RCC 7860 (cell line): ENCODE data around the gene JMJD8.
A peak's percentile ranks its signal among the peaks of the same experiment; 100 is the strongest.
"Not testable (repeated sequence)": the region's sequence is repeated elsewhere in the genome, so short reads cannot be mapped to it uniquely, and the experiment has no call there.

Experiments used
- DNase-seq: peaks from one replicate; pipeline ENCODE4 v3.0.0-alpha.2; 2015; ENCODE audit warnings: low spot score
- FAIRE-seq: peaks from 2 replicates; lab custom pipeline; 2012; peaks lifted over from hg19 to GRCh38; lab: Jason Lieb, UNC

The JMJD8 gene

DNA sequence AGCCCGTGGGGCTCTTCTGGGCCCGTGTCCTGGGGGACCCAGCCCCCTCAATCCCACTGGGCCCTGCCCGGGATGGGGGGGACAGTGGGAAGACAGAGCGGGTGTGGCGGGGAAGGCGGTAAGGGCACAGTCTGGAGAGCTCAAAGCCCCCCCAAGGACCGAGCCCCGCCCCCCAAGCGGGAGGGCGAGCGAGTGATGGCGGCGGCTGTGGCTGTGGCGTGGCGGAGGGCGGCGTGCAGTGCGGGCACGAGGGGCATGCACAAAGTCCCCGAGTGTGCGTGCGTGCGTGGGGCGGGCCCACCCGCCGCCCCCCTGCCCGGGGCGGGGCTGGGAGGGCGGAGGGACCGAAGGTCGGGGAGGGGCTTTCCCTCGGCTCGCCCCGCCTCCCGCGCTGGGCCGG lies 9.6 kb upstream of the JMJD8 start:
- no peak for FAIRE-seq

DNA sequence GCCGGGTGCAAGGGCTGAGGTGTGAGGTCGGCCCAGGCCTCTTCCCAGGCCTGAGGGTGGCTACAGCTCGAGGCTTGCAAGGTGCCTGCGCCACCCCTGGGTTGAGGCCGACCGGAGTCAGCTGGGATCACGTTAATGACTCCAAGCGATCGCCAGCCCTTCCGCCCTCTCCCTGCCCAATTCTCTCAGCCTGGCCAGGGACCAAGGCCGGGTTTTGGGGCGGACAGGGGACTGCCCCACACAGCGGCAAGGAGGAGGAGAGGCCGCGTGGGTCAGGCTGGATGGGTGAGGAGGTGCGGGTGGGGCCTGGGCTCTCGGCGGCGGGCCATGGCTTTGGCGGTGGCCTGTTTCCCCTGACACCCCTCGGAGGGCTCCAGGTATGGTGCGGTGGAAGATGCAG lies 9.2 kb upstream of the JMJD8 start:
- DNase-seq (no peak), FAIRE-seq (no peak)

More for the DNA sequence above, 9.6 kb upstream of the JMJD8 start:
- DNase-seq = no peak

DNA sequence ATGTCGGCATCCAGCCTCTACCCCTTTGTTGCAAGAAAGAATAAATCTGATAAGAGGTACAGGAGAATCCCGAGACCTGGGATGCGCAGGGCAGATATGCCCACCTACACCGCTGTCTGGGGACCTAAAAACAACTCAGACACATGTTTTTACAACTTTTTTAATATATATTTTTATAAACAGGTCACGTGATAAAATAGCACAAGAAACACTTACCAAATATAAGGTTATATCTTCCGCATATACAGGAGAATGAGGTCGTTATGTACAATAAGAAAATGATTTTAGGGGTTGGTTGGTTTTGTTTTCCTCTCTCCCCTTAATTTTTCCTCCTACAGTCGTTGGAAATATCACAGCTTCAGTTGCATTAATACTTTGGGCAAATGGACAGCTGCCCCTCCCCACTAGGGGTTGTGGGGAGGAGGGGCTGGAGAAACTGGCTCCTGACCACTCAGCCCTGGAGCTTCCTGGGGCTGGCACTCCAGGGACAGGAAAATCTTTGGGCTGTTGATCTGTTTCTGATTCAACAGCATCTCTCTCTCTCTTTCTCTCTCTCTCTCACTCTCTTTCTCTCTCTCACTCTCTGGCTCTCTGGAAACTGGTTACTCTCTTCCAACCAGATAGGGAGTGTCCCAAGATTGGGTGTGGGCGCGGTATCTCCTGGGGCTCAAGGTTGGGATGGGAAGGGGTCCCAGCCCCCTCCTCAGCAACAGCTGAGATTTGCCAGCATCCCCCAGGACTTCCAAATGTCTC lies 8.4 kb upstream of the JMJD8 start:
- FAIRE-seq (no peak), DNase-seq (no peak)

DNA sequence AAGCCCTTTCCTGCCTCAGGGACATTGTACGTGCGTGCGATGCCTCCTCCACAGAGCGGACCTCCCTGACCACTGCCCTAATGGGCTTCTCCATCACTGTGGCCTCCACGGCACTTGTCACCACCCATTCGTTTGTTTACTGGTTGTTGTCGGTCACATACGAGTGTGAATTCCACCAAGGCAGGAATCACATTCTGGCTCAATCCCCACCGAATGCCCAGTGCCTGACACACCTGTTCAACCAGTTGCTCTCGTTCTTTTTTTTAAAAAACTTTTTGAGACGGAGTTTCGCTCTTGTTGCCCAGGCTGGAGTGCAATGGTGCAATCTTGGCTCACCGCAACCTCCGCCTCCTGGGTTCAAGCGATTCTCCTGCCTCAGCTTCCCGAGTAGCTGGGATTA lies 7.1 kb upstream of the JMJD8 start:
- FAIRE-seq, DNase-seq: not testable (repeated sequence)

DNA sequence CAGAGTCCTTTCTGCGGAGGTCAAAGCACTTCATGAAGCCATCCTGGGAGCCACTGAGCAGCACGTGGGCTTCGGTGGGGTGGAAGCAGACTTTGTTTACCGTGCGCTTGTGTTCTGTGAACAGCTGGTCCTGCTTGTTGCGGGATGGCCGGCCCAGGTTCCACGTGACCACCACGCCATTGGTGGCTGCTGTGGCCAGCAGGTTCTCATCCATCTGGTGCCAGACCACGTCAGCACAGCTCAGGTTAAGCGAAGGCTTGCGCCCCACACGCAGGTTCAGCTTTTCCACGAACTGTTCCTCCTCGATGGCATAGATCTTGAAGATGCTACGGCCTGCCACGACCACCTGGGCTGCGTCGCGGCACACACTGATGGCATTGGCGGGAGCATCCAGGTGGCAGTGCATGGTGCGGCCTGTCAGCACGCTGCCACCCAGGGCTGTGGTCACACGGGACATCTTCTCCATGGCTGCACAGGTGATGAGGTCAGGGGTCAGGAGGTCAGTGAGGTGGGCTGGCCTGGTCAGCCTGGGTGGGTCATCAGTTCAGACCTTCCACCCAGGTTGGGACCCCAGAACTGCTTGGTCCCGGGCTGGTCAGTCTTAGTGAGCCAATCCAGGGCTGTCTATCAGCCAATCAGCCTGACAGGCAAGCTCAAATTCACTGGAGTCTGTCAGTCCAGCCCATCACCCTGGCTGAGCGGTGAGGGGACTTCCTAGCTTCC lies 5.2 kb upstream of the JMJD8 start:
- no peak for DNase-seq
- FAIRE-seq = no peak

DNA sequence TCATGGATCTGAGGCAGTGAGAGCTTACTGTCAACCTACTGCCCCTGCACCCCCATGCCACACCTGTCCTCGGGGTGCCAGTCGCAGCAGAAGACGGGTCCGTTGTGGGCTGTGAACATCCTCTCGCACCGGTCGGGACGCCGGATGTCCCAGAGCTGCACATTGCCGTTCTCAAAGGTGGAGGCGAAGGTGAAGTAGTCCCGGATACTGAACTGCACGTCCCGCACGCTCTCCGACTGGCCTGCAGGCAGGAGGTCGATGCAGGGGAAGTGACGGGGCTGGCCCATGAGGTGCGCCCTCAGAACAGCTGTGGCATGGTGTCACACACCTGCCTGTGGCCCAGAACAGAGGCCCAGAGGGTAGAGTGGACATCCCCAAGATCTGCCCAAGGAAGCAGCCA lies 3.4 kb upstream of the JMJD8 start:
- DNase-seq (no peak), FAIRE-seq (no peak)

DNA sequence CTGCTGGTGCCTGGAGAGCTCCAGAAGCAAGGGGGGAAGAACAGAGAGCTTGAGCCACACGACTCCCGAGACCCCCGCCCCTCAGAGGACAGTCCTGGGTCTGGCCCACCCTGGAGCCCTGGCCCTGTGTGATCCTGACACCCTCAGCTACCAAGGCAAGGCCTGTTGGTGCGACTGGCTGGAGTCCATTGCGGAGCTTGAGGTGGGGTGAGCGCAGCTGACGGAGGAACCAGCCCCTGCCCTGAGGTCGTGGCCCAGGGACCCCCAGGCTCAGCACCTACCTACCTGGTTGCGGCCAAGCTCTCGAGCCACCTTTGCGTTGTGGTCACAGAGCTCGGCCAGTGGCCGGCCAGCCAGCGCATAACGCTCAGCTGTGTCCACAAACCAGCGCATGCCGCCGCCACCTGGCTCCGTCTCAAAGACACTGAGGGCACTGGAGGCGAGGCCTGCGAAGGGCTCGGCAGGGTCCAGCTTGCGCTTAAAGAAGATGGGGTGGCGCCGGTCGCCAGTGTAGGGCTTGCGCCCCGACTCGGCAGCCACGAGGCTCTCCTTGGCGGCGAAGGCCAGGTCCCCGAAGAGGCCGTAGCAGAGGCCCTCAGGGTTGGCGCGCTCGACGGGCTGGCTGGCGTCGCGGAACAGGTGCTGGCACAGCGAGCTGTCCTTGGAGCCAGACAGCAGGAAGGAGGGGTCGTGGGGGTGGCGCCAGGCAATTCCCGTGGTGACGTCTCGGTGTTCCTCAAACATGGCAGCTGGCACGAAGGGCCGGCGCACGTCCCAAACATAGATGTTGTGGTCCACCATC lies 2.5 kb upstream of the JMJD8 start:
- FAIRE-seq (no peak), DNase-seq (no peak)

DNA sequence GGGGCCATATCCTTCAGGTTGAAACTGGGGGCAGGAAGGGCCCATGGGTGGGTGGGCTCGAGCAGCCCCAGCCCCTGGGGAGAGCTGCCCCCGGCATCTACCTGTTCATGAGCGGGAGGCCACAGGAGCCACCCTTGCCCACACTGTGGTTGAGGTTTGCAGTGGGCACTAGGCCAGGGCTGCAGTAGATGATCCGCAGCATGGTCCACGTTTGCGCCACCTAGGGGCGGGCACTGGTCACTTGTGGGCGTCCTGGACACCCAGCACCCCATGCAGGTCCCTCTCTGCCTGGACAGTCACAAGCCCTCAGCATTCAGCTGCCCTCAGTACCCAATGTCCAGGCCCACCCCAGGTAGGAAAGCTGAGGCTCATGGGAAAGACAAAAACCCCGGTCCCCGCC lies 1.8 kb upstream of the JMJD8 start:
- DNase-seq = peak; percentile 39
- FAIRE-seq = no peak

DNA sequence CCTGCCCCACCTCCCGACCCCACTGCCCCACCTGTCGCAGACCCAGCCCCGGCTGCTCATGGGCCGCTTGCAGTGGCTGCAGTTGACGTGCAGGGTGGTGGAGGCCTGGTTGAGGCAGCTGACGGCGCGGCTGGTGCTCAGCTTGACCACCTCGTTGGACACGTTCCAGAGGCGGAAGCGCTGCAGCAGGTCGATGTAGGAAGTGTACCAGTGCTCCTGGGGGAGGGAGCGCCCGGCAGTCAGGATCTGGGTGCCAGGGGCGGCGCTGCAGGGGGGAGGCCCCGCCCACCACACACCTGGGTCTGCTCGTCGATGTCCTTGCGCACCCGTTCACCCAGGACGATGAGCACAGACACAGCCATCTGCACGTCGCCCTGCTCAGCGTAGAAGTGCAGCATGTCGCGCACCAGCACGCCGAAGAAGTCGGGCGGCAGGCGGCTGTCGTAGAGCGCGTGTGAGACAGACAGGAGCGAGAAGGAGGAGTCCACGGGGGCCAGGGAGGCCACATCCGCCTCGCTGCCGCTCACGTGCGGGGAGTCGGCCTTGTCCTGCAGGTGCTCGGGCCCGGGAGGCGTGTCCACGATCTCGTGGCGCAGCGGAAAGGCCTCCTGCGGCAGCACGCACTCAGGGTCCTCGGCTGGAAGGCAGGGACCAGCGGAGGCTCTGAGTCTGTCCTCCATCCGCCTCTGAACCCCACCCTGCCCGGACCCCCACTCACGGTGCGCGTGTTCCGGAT lies 995 bp upstream of the JMJD8 start:
- no peak for FAIRE-seq
- DNase-seq = no peak

DNA sequence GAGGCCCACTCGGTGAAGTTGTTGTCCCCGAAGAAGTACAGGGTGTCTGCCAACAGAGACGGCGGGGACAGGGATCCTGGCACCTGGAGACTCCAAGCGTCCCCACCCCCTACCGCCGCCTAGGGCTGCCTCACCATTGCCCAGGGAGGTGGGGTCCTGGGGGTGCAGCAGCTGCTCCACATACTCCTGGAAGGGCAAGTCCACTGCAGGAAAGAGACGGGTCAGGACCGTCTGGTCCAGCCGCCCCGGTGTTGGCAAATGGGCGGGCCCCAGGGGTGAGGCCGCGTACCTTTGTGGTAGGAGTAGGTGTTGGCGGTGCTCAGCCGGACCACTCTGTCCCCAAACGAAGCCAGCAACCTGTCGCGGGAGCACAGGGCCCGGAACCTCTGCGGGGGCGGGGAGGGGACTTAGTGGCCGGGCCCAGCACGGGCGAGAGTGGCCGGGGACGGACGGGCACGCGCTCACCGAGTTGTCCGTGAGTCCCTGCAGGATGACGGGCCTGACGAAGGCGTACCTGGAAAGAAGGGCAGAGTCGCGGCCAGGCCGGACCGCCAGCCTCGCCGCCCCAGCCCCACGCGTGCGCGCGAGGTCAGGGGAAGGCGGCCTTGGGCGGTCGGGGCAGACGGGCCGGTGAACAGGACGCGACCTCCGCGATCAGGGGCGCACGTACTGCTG lies 601 bp downstream of the JMJD8 start:
- FAIRE-seq = no peak
- no peak for DNase-seq

DNA sequence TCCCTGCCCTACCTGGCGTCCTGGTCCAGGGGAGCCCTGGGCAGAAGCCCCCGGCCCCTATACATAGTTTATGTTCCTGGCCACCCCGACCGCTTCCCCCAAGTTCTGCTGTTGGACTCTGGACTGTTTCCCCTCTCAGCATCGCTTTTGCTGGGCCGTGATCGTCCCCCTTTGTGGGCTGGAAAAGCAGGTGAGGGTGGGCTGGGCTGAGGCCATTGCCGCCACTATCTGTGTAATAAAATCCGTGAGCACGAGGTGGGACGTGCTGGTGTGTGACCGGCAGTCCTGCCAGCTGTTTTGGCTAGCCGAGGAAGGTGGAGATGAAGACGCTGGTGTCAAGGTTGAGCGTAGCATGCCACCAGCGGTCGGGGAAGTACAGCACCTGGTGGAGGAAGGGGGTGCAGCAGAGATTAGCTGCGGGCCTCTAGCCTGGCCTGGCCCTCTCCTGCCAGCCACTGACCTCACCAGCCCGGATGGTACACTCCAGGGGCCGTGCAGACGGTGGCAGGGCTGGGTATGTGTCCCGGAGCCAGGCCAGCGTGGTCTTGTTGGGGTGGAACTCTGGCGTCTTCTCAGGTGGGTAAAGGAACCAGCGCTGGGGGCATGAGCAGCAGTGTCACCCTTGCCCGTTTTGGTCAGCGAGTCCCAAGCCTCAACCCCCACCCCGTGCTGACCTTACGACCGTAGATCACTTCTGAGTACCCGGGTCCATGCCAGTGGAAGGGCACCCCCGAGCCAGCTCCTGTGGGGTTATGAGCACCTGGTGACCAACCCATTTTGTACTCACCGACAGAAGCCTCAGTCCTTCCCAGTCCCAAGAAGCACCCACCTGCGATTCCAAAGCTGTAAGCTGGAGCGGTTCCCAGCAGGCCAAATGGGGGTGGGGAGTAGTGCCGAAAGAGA lies 1.4 kb downstream of the JMJD8 start:
- no peak for FAIRE-seq
- DNase-seq = no peak

DNA sequence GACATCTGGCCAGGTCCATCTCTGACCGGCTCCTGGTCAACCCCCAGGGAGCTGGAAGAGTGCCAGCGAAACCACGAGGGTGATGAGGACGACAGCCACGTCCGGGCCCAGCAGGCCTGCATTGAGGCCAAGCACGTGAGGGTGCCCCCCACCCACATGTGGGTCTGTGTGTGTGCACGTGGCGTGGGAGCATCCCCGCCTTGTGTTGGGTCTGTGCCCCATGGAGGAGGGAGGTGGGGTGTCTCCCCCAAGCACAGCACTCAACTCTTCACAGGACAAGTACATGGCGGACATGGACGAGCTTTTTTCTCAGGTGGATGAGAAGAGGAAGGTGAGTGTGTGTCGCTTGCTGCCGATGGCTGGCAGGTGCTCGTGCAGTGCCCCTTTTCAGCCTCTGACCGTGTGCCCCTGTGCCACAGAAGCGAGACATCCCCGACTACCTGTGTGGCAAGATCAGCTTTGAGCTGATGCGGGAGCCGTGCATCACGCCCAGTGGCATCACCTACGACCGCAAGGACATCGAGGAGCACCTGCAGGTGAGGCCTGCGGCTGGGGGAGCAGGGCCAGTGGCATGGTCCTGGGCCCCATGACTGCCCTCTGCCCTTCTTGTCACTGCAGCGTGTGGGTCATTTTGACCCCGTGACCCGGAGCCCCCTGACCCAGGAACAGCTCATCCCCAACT lies 2.2 kb downstream of the JMJD8 start:
- DNase-seq (peak; percentile 46), FAIRE-seq (no peak)

DNA sequence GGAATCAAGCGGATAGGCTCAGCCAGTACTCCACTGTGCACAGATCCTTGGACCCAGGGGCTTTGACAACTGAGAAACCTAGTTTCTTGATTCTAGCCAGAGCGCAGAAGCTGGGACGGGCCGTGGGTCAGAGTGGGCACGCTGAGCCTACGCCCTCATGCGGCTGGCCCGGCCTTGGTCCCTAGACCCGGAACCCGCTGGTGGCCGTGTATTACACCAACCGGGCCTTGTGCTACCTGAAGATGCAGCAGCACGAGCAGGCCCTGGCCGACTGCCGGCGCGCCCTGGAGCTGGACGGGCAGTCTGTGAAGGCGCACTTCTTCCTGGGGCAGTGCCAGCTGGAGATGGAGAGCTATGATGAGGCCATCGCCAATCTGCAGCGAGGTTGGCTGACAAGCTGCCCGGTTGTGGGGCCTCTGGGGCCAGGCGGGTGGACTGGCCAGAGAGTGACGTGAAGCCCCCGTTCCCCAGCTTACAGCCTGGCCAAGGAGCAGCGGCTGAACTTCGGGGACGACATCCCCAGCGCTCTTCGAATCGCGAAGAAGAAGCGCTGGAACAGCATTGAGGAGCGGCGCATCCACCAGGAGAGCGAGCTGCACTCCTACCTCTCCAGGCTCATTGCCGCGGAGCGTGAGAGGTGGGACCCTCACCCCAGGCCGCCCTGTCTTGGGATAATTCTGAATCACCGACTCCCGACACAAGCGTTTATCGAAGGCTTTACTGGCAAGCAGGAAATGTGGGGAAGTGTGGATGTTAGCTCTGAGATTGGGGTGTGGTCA lies 3.0 kb downstream of the JMJD8 start:
- DNase-seq (peak; percentile 30), FAIRE-seq (no peak)

DNA sequence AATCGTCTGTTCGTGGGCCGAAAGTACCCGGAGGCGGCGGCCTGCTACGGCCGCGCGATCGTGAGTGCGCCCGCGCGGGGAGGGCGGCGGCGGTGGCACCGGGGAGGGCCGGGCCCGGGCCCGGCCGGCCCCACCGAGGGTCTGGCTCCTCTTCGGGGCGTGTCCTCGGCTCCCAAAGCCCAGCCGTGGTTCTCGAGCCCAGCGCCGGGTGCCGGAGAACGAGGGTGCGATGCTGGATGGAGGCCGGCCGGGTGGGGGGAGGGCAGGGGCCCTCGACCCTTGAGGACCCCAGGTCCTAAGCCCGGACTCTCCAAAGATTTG lies 3.5 kb downstream of the JMJD8 start:
- no peak for DNase-seq
- FAIRE-seq = no peak

DNA sequence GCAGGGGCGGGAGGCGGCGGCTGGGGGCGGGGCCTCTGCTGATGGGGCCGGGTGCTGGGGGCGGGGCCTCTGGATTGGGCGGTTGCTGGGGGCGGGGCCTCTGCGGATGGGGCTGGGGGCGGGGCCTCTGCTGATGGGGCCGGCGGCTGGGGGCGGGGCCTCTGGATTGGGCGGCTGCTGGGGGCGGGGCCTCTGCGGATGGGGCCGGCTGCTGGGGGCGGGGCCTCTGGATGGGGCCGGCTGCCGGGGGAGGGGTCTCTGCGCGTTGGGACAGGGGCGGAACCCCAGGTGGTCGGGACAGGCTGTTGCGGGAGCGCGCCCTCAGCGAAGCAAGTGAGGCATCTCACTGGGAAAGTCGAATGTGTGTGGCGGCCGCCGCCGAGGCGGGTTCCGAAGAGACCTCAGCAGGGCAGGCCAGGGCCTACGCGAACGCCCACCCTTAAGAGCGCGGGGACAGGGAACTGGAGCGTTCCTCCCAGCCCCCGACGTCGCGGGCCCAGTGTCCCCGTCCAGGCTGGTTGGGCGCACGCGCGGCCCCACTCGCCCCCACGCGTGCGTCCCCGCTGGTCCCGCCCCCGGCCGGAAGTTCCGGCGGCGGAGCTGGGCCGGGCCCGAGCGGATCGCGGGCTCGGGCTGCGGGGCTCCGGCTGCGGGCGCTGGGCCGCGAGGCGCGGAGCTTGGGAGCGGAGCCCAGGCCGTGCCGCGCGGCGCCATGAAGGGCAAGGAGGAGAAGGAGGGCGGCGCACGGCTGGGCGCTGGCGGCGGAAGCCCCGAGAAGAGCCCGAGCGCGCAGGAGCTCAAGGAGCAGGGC lies 4.1 kb downstream of the JMJD8 start, which contains the start of gene STUB1:
STUB1 (plus strand) TSS at position 597 of the 811 bp plus-strand sequence; CDS start at position 713, 116 bp downstream.
- peak; percentile 59 for DNase-seq
- FAIRE-seq = no peak

DNA sequence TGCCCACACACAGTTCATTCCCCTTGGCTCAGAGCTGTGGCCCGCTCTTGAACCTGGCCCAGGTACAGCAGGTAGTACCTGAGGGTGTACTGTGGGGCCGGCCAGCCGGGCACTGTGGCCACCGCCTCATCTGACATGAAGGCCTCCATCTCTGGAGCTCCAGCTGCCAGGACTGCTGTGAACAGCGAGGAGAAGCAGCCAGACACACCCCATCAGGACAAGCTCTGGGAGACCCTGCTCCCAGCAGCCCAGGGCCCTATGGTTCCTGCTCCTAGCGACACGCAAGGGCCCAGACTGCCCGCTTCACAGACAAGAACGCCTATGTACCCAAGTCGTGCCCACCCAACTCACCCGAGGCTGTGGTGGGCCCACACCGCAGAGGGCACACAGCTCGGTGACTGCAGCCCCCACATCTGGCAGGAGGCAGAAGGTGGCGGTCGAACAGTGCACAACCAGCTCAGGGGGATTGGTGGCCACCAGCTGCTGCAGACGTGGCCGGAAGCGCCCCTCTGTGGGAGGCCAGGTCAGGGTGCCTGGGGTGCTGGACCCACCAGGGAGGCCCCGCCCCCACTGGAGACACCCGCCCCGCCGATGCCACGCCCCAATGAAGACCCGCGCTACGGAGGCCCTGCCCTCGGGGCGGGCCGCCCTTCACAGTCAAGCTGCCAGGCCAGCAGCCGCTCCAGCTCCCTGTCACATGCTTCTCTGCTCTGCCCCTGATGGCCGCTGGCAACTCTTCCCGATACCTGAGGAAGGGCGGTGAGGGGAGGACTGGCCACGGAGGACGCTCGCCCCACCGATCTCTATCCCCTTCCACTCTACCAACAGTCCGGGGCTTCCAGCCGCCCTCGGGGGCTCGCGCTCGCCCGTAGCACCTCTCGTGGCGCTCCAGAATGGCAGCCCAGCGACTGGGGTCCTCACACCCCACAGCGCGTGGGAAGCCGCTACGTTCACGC lies 5.0 kb downstream of the JMJD8 start:
- DNase-seq (no peak), FAIRE-seq (no peak)
